Loucy (cell line): ENCODE results near the gene PRR13.

ENCODE experiments used
- EZH2phosphoT487 ChIP-seq: fragments of 200-600 bp; IDR thresholded peaks from 2 replicates; pipeline ENCODE4 v1.6.1; 2018; ENCODE audit warnings: antibody characterized with exemption, mild to moderate bottlenecking, moderate library complexity, borderline replicate concordance
- TF ChIP-seq, protein P1 (sequence below): fragments of 200-600 bp; sonication (generic); conservative IDR thresholded peaks from 2 replicates; pipeline ENCODE4 v1.5.1; 2014; ENCODE audit warnings: mild to moderate bottlenecking, antibody characterized with exemption, low read length

DNA sequence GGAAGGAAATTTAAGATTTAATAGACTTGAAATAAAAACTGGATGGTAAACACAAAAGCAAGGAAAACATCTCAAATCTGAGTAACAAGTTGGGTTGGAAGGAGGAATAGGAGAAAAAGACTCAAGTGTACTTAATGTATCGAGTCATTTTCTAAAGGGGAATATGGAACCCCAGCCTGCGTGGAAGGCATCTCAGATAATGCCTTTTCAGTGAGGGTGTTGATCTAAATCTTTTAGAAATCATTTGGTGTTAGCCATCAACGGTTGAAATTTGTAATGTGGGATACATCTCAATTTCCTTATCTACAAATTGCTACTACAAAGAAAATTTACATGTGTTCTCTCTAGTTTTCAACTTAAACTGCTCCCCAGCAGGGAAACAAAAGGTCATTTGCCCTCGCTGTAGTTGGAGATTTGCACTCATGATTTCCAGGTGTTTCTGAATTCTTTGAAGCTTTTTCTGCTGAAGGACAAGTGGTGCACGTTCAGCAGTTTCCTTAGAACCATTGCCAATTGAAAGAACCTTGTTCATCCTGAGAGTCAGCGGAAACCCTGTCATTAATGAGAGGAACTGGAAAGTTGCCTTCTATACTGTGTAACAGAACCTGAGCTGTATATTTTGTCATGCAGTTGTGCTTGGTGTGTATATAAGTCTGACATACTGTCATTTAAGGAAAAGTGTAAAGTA lies 12.6 kb downstream of the PRR13 start:
- TF ChIP-seq, protein P1, sequence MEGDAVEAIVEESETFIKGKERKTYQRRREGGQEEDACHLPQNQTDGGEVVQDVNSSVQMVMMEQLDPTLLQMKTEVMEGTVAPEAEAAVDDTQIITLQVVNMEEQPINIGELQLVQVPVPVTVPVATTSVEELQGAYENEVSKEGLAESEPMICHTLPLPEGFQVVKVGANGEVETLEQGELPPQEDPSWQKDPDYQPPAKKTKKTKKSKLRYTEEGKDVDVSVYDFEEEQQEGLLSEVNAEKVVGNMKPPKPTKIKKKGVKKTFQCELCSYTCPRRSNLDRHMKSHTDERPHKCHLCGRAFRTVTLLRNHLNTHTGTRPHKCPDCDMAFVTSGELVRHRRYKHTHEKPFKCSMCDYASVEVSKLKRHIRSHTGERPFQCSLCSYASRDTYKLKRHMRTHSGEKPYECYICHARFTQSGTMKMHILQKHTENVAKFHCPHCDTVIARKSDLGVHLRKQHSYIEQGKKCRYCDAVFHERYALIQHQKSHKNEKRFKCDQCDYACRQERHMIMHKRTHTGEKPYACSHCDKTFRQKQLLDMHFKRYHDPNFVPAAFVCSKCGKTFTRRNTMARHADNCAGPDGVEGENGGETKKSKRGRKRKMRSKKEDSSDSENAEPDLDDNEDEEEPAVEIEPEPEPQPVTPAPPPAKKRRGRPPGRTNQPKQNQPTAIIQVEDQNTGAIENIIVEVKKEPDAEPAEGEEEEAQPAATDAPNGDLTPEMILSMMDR = no peak
- no peak for TF ChIP-seq EZH2phosphoT487
